ENCODE data around the gene RFESD.

RFESD gene

GRCh38 chr5:95627971-95628810 lies 18.4 kb upstream of the RFESD start:
- no peak overlapping the region for H3K4me3 ChIP-seq (ENCODE audit: low read length)
- H4K20me1 ChIP-seq (ENCODE audit: insufficient read depth, low read length), result no peaks in the 10 kb centered on the region
- no peak overlapping the region for H2AFZ ChIP-seq (ENCODE audit: low read depth, low read length)
- TF ChIP-seq EZH2phosphoT487 (IDR thresholded peaks at IDR 0.05; ENCODE audit: low read depth), result no peak
- no peak for TF ChIP-seq CTCF (IDR thresholded peaks at IDR 0.05; ENCODE audit: low read depth, low read length)
- no peak overlapping the region for H3K9ac ChIP-seq (ENCODE audit: low read length)
- no peaks in the 10 kb centered on the region for H3K79me2 ChIP-seq (ENCODE audit: low read length)
- no peak overlapping the region for H3K27ac ChIP-seq (ENCODE audit: low read length)
- H3K4me1 ChIP-seq (ENCODE audit: low read length), result peaks cover 7% of the 10 kb centered on the region
- no peaks in the 10 kb centered on the region for H3K9me3 ChIP-seq (ENCODE audit: insufficient read depth, low read length)
- H3K27me3 ChIP-seq (ENCODE audit: low read depth, low read length), result no peaks in the 10 kb centered on the region
- H3K36me3 ChIP-seq (replicated peaks; ENCODE audit: low read depth, low read length), result no peaks in the 10 kb centered on the region
- no peak overlapping the region for H3K4me2 ChIP-seq (ENCODE audit: low read length)

GRCh38 chr5:95628933-95629332 lies 17.6 kb upstream of the RFESD start:
- H4K20me1 ChIP-seq (ENCODE audit: insufficient read depth, low read length), result no peaks in the 10 kb centered on the region
- no peak overlapping the region for H2AFZ ChIP-seq (ENCODE audit: low read depth, low read length)
- no peak overlapping the region for H3K4me3 ChIP-seq (ENCODE audit: low read length)
- TF ChIP-seq EZH2phosphoT487 (IDR thresholded peaks at IDR 0.05; ENCODE audit: low read depth), result no peak
- no peak for TF ChIP-seq CTCF (IDR thresholded peaks at IDR 0.05; ENCODE audit: low read depth, low read length)
- H3K36me3 ChIP-seq (replicated peaks; ENCODE audit: low read depth, low read length), result no peaks in the 10 kb centered on the region
- no peak overlapping the region for H3K4me2 ChIP-seq (ENCODE audit: low read length)
- peaks cover 7% of the 10 kb centered on the region for H3K4me1 ChIP-seq (ENCODE audit: low read length)
- no peak overlapping the region for H3K27ac ChIP-seq (ENCODE audit: low read length)
- H3K79me2 ChIP-seq (ENCODE audit: low read length), result no peaks in the 10 kb centered on the region
- no peaks in the 10 kb centered on the region for H3K27me3 ChIP-seq (ENCODE audit: low read depth, low read length)
- no peak overlapping the region for H3K9ac ChIP-seq (ENCODE audit: low read length)
- no peaks in the 10 kb centered on the region for H3K9me3 ChIP-seq (ENCODE audit: insufficient read depth, low read length)

GRCh38 chr5:95630394-95630917 lies 16.1 kb upstream of the RFESD start:
- Histone ChIP-seq H4K20me1 (ENCODE audit: insufficient read depth, low read length) (no peaks in the 10 kb centered on the region), H3K27me3 (ENCODE audit: low read depth, low read length) (no peaks in the 10 kb centered on the region), H3K4me3 (ENCODE audit: low read length) (no peak overlapping the region), H3K79me2 (ENCODE audit: low read length) (no peaks in the 10 kb centered on the region), H3K4me2 (ENCODE audit: low read length) (no peak overlapping the region), H2AFZ (ENCODE audit: low read depth, low read length) (no peak overlapping the region), H3K9ac (ENCODE audit: low read length) (no peak overlapping the region), H3K27ac (ENCODE audit: low read length) (no peak overlapping the region), H3K9me3 (ENCODE audit: insufficient read depth, low read length) (no peaks in the 10 kb centered on the region), H3K36me3 (replicated peaks; ENCODE audit: low read depth, low read length) (no peaks in the 10 kb centered on the region), H3K4me1 (ENCODE audit: low read length) (peaks cover 7% of the 10 kb centered on the region)
- TF ChIP-seq EZH2phosphoT487 (IDR thresholded peaks at IDR 0.05; ENCODE audit: low read depth), result no peak
- no peak for TF ChIP-seq CTCF (IDR thresholded peaks at IDR 0.05; ENCODE audit: low read depth, low read length)

- H3K79me2 ChIP-seq (ENCODE audit: low read length), result no peaks in the 10 kb centered on the region
- no peaks in the 10 kb centered on the region for H3K36me3 ChIP-seq (replicated peaks; ENCODE audit: low read depth, low read length)
- H4K20me1 ChIP-seq (ENCODE audit: insufficient read depth, low read length), result no peaks in the 10 kb centered on the region
- no peak overlapping the region for H3K4me2 ChIP-seq (ENCODE audit: low read length)
- H3K4me3 ChIP-seq (ENCODE audit: low read length), result no peak overlapping the region
- no peaks in the 10 kb centered on the region for H3K9me3 ChIP-seq (ENCODE audit: insufficient read depth, low read length)
- H3K4me1 ChIP-seq (ENCODE audit: low read length), result peaks cover 7% of the 10 kb centered on the region
- H3K9ac ChIP-seq (ENCODE audit: low read length), result no peak overlapping the region
- H2AFZ ChIP-seq (ENCODE audit: low read depth, low read length), result peak overlapping the region; percentile 77; the same call in 1 of the 2 replicates
- H3K27ac ChIP-seq (ENCODE audit: low read length), result no peak overlapping the region
- H3K27me3 ChIP-seq (ENCODE audit: low read depth, low read length), result no peaks in the 10 kb centered on the region
- TF ChIP-seq EZH2phosphoT487 (IDR thresholded peaks at IDR 0.05; ENCODE audit: low read depth), result no peak
- no peak for TF ChIP-seq CTCF (IDR thresholded peaks at IDR 0.05; ENCODE audit: low read depth, low read length)
Measured at GRCh38 chr5:95631255-95631958, 15.2 kb upstream of the RFESD start.
